EL (cell line): ENCODE measurements around the gene CACNA2D3.

ENCODE experiments used
- DNase-seq: peaks from one replicate; pipeline ENCODE4 v3.0.0-alpha.2; 2016

The CACNA2D3 gene

DNA sequence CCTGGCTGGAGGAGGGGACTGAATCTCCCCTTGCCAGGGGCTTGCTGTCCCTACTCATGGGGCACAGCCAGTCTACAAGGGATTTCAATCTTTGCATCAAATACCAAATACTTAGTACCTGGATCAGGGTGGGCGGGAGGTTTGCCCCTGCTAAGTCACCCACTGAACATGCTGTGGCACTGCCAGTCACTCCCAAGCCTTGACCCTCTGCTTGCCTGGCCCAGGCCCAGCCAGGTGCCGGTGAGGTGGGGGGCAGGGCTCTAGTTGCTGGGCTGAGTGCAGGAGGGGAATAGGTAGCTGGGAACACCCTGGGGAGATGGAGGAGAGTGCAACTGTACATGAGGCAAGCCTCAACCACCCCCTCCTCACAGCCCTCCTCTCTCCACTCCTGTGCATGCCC lies 941.8 kb downstream of the CACNA2D3 start:
- no peak for DNase-seq

- peak; percentile 21 for DNase-seq
Observed at GRCh38 chr3:55065331-55065730, 943.0 kb downstream of the CACNA2D3 start.

- DNase-seq = peak; percentile 33
Observed at GRCh38 chr3:55066551-55067047, 944.2 kb downstream of the CACNA2D3 start.

- no peak for DNase-seq
Observed at GRCh38 chr3:55069950-55070349, 947.6 kb downstream of the CACNA2D3 start.

GRCh38 chr3:55074796-55075195 lies 952.4 kb downstream of the CACNA2D3 start:
- DNase-seq = no peak

- no peak for DNase-seq
Observed at GRCh38 chr3:55075846-55076245, 953.5 kb downstream of the CACNA2D3 start.

DNA sequence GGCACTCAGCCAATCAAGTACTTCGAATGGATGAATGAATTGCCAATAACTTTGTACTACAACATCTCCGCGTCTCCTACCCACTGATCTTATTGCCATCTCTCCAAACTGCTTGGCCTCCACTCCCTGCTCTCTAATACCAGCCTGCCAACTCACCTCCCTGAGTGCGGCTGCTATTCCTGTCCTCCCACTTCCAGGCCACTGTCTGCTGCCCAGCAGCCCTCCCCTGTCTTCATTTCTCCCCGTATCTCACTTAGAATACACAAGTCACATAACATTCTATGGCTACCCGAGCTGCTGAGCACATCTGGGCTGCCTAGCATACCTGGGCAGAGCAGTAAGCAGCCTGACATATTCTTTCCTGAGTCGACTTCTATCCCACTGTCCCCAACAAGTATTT lies 955.4 kb downstream of the CACNA2D3 start:
- DNase-seq = no peak

DNA sequence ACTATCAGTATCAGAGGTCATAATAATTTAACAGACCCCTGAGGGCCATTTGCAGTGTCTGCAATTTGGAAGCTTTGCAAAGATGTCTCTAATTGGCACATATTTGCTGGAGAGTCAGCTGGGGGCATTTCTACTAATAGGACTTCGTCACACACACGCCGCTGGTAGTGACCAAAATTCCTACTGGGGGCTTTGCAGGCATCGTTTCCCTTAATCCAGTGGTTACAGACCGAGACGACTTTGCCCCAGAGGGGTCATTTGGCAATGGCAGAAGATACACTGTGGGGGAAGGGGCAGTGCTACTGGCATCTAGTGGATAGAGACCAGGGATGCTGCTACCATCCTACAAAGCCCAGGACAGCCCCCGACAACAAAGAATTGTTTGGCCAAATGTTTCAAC lies 956.5 kb downstream of the CACNA2D3 start:
- no peak for DNase-seq

DNA sequence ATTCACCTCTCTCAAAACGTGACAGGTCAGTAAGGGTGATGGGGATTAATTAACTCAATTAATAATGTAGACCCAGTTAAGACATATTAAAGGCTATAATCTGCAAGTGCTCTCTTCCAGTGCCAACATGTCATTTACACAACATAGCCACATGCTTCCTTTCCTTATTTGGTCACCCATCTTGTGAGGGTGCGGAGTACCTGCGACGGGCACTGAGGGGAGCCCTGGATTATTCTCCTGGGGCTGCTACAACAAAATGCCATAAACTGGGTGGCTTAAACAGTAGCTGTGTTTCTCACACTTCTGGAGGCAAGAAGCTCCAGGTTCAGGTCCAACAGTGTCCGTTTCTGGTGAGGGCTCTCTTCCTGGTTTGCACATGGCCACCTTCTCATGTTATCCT lies 962.9 kb downstream of the CACNA2D3 start:
- DNase-seq = no peak

GRCh38 chr3:55089211-55089610 lies 966.9 kb downstream of the CACNA2D3 start:
- DNase-seq = peak; percentile 33

- DNase-seq = no peak
Observed at GRCh38 chr3:55090291-55090690, 967.9 kb downstream of the CACNA2D3 start.

DNA sequence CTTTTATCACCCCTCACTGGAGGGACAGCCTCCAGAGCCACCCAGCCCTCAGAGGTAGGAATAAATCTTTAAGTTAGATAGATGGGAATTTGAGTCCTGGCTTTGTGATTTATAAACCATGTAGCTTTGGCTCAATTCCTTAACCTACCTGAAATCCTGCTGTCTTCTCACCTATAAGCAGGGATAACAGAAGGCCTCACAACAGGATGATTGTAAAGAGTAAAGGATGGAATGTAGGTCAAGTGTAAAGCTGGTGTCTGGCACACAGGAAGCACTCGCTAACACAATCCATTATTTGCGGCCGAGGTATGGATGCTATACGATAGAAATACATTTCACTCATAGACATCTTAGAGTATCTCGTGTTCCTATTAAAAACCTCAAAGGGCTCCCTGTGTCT lies 968.4 kb downstream of the CACNA2D3 start:
- DNase-seq = no peak

- peak; percentile 60 for DNase-seq
Observed at GRCh38 chr3:55091381-55092225, 969.3 kb downstream of the CACNA2D3 start.

DNA sequence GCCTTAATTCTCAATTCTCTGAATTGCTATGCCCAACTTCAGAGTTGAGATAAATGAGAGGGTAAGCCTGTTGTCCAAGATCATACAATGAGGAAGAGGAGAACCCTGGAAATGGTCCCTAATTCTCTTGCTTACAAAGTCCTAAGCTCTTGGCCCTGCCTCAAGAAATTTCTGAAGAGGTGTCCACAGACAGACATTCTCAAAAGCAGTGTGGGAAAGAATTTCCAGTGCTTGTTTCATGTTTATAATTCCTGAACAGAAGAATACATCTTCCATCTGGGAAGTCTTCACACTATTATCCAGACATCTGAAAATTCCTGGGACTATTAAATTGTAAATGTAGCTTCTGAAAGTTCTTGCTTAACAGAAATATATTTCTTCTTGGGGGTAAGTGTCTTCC lies 972.3 kb downstream of the CACNA2D3 start:
- DNase-seq = no peak

DNA sequence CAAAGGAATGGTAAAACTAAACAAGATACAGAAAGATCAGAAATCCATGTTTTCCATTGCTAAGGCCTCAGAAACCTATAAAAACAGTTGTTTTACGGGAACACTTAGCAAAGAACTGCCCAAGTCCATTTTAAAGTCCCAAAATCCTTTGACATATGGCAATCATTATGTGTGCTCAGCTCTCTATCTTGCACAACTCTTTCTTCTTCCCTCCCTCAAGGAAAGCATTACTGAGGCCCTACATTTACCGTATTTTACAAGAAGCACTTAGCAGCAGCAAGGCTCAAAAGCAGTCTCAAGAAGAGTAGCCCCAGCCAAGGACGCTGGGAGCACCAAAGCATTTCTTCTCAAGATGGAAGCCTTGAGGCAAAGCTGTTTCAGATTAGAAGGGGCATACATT lies 975.1 kb downstream of the CACNA2D3 start:
- no peak for DNase-seq

- no peak for DNase-seq
Observed at GRCh38 chr3:55105647-55106046, 983.3 kb downstream of the CACNA2D3 start.

DNA sequence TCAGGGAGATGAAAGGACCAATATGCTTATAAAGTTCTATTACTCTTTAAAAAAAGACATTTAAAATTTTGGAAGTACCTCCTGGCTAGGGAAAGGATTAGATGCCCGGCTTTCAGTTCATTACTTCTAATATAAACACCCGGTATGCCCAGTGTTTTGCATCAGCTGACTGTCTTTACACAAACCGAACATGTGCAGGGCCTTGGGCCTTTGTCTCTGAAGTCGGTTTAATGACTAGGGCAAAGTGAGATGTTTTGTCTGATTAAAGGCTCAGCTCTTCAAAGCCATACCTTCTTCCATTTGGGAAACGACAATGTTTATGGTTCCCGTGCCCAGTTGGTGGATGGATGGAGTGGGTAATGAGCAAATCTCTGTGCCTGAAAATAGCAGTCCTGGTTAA lies 984.8 kb downstream of the CACNA2D3 start:
- no peak for DNase-seq

- DNase-seq = peak; percentile 23
Observed at GRCh38 chr3:55111906-55112305, 989.6 kb downstream of the CACNA2D3 start.

GRCh38 chr3:55118451-55118850 lies 996.1 kb downstream of the CACNA2D3 start:
- no peak for DNase-seq

DNA sequence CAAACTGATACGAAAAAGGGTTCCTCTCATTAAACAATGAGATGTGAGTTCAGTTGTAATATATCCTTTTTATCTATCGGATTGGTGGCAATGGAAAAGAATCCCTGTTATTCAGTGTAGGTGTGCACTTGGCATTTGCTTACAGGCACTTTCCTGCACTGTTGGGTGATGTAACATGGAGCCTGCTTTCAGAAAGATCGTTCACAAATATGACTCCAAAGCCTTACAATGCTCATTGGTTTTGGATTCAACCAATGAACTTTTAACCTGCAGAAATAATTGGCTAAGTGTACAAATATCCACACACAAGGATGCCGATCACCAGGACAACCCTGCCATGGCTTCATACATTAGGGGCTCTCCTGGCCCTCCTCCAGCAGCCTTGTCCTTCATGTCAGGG lies 996.9 kb downstream of the CACNA2D3 start:
- DNase-seq = no peak

GRCh38 chr3:55122312-55122711 lies 1000.0 kb downstream of the CACNA2D3 start:
- DNase-seq = no peak
